ENCODE measurements around the gene CD82.

CD82 gene

GRCh38 chr11:44528581-44528980, 36.9 kb upstream of the CD82 start:
- H3K4me3 ChIP-seq (ENCODE audit: low read length) = no peak overlapping the region
- TF ChIP-seq, protein P1, sequence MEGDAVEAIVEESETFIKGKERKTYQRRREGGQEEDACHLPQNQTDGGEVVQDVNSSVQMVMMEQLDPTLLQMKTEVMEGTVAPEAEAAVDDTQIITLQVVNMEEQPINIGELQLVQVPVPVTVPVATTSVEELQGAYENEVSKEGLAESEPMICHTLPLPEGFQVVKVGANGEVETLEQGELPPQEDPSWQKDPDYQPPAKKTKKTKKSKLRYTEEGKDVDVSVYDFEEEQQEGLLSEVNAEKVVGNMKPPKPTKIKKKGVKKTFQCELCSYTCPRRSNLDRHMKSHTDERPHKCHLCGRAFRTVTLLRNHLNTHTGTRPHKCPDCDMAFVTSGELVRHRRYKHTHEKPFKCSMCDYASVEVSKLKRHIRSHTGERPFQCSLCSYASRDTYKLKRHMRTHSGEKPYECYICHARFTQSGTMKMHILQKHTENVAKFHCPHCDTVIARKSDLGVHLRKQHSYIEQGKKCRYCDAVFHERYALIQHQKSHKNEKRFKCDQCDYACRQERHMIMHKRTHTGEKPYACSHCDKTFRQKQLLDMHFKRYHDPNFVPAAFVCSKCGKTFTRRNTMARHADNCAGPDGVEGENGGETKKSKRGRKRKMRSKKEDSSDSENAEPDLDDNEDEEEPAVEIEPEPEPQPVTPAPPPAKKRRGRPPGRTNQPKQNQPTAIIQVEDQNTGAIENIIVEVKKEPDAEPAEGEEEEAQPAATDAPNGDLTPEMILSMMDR (conservative IDR thresholded peaks at IDR 0.05; ENCODE audit: low read length) = no peak
- DNase-seq (ENCODE audit: low read depth) = no peak

GRCh38 chr11:44529895-44530412, 35.5 kb upstream of the CD82 start:
- DNase-seq (ENCODE audit: low read depth) = no peak
- TF ChIP-seq, protein P1 (conservative IDR thresholded peaks at IDR 0.05; ENCODE audit: low read length) = no peak
- H3K4me3 ChIP-seq (ENCODE audit: low read length) = no peak overlapping the region

DNA sequence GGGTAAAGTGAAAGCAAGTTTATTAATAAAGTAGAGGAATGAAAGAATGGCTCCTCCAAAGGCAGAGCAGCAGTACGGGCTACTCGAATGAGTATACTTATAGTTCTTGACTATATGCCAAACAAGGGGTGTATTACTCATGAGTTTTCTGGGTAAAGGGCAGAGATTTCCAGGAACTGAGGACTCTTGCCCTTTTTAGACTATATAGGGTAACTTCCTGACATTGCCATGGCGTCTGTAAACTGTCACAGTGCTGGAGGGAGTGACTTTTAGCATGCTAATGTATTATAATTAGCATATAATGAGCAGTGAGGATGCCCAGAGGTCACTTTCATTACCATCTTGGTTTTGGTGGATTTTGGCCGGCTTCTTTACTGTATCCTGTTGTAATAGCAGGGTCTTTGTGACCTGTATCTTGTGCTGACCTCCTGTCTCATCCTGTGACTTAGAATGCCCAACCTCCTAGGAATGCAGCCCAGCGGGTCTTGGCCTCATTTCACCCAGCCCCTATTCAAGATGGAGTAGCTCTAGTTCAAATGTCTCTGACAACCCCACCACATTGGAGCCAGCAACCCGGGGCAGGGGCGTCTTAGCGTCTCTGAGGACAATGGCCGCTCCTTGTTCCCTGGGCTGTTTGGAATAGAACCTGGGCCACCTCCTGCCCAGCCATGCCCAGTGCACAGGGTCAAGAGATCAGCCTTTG, 34.9 kb upstream of the CD82 start:
- no peak overlapping the region for H3K4me3 ChIP-seq (ENCODE audit: low read length)
- no peak for DNase-seq (ENCODE audit: low read depth)
- TF ChIP-seq, protein P1 (conservative IDR thresholded peaks at IDR 0.05; ENCODE audit: low read length) = no peak

DNA sequence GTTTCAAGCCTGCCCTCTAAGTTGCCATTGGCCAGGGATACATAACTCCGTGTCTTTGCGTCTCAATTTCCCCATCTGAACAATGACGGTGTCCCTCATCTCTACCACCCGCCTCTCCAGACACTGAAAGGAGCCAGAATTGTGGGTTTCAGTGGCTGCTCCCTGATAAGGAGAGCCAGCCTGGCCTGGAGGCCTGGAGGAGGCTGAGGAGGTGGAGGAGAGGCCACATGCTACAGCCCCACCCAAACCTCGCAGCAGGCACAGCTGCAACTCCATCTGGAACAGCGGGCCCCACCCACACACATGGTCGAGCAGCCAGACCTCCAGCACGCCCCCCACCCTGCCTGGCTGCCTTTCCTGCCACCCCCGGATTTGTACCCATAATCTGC, 34.4 kb upstream of the CD82 start:
- TF ChIP-seq, protein P1 (conservative IDR thresholded peaks at IDR 0.05; ENCODE audit: low read length) = no peak
- no peak for DNase-seq (ENCODE audit: low read depth)
- no peak overlapping the region for H3K4me3 ChIP-seq (ENCODE audit: low read length)

GRCh38 chr11:44531636-44532035, 33.8 kb upstream of the CD82 start:
- DNase-seq (ENCODE audit: low read depth) = no peak
- no peak overlapping the region for H3K4me3 ChIP-seq (ENCODE audit: low read length)
- TF ChIP-seq, protein P1 (conservative IDR thresholded peaks at IDR 0.05; ENCODE audit: low read length) = no peak

- no peak overlapping the region for H3K4me3 ChIP-seq (ENCODE audit: low read length)
- DNase-seq (ENCODE audit: low read depth) = no peak
- TF ChIP-seq, protein P1 (conservative IDR thresholded peaks at IDR 0.05; ENCODE audit: low read length) = no peak
These were observed 32.7 kb upstream of the CD82 start for GRCh38 chr11:44532809-44533208.
